ENCODE results near the gene DTWD2.
"Not testable (repeated sequence)": the region's sequence is repeated elsewhere in the genome, so short reads cannot be mapped to it uniquely, and the experiment has no call there.

The DTWD2 gene

GRCh38 chr5:118998861-118999260 lies 10.5 kb upstream of the DTWD2 start:
- not testable (repeated sequence) for H3K9me3 ChIP-seq (ENCODE audit: control insufficient read depth, low read length); H3K27me3 ChIP-seq (ENCODE audit: control insufficient read depth, insufficient read depth, low read length, poor library complexity, severe bottlenecking); H3K27ac ChIP-seq (ENCODE audit: insufficient read depth, low read depth, low read length, poor library complexity, severe bottlenecking); H3K4me1 ChIP-seq (ENCODE audit: control insufficient read depth, insufficient read depth, low read length); H3K36me3 ChIP-seq (ENCODE audit: control insufficient read depth, insufficient read depth, low read length); H3K4me3 ChIP-seq (ENCODE audit: insufficient read depth, low read depth, low read length)
- WGBS, 2 experiments: 93 to 95% methylated on average over 21 to 22 of the region's 24 CpGs

- Histone ChIP-seq H3K4me1 (ENCODE audit: control insufficient read depth, insufficient read depth, low read length) (no peaks in the 10 kb centered on the region), H3K9me3 (ENCODE audit: control insufficient read depth, low read length) (peaks cover 6% of the 10 kb centered on the region), H3K27me3 (ENCODE audit: control insufficient read depth, insufficient read depth, low read length, poor library complexity, severe bottlenecking) (no peaks in the 10 kb centered on the region), H3K36me3 (ENCODE audit: control insufficient read depth, insufficient read depth, low read length) (no peaks in the 10 kb centered on the region), H3K4me3 (ENCODE audit: insufficient read depth, low read depth, low read length) (no peak overlapping the region), H3K27ac (ENCODE audit: insufficient read depth, low read depth, low read length, poor library complexity, severe bottlenecking) (no peak overlapping the region)
- 71 to 100% methylated on average over 1 of the region's 1 CpG for WGBS, 2 experiments
These were observed 7.8 kb upstream of the DTWD2 start for GRCh38 chr5:118996098-118996497.

- no peaks in the 10 kb centered on the region for H3K27me3 ChIP-seq (ENCODE audit: control insufficient read depth, insufficient read depth, low read length, poor library complexity, severe bottlenecking)
- no peaks in the 10 kb centered on the region for H3K36me3 ChIP-seq (ENCODE audit: control insufficient read depth, insufficient read depth, low read length)
- H3K4me3 ChIP-seq (ENCODE audit: insufficient read depth, low read depth, low read length): no peak overlapping the region
- WGBS, 2 experiments: 79 to 81% methylated on average over 2 of the region's 2 CpGs
- H3K9me3 ChIP-seq (ENCODE audit: control insufficient read depth, low read length): peaks cover 3% of the 10 kb centered on the region
- H3K4me1 ChIP-seq (ENCODE audit: control insufficient read depth, insufficient read depth, low read length): no peaks in the 10 kb centered on the region
- no peak overlapping the region for H3K27ac ChIP-seq (ENCODE audit: insufficient read depth, low read depth, low read length, poor library complexity, severe bottlenecking)
These were observed 6.2 kb upstream of the DTWD2 start for GRCh38 chr5:118994595-118994994.

- not testable (repeated sequence) for H3K4me1 ChIP-seq (ENCODE audit: control insufficient read depth, insufficient read depth, low read length); H3K27me3 ChIP-seq (ENCODE audit: control insufficient read depth, insufficient read depth, low read length, poor library complexity, severe bottlenecking); H3K4me3 ChIP-seq (ENCODE audit: insufficient read depth, low read depth, low read length); H3K27ac ChIP-seq (ENCODE audit: insufficient read depth, low read depth, low read length, poor library complexity, severe bottlenecking); H3K9me3 ChIP-seq (ENCODE audit: control insufficient read depth, low read length); H3K36me3 ChIP-seq (ENCODE audit: control insufficient read depth, insufficient read depth, low read length)
These were observed 4.8 kb upstream of the DTWD2 start for GRCh38 chr5:118993118-118993517.

GRCh38 chr5:118992055-118992454 lies 3.7 kb upstream of the DTWD2 start:
- H3K9me3 ChIP-seq (ENCODE audit: control insufficient read depth, low read length); H3K27ac ChIP-seq (ENCODE audit: insufficient read depth, low read depth, low read length, poor library complexity, severe bottlenecking); H3K36me3 ChIP-seq (ENCODE audit: control insufficient read depth, insufficient read depth, low read length); H3K4me1 ChIP-seq (ENCODE audit: control insufficient read depth, insufficient read depth, low read length); H3K27me3 ChIP-seq (ENCODE audit: control insufficient read depth, insufficient read depth, low read length, poor library complexity, severe bottlenecking); H3K4me3 ChIP-seq (ENCODE audit: insufficient read depth, low read depth, low read length): not testable (repeated sequence)
- 83 to 87% methylated on average over 1 to 2 of the region's 3 CpGs for WGBS, 2 experiments

GRCh38 chr5:118990582-118990981 lies 2.2 kb upstream of the DTWD2 start:
- H3K27me3 ChIP-seq (ENCODE audit: control insufficient read depth, insufficient read depth, low read length, poor library complexity, severe bottlenecking): no peaks in the 10 kb centered on the region
- no peaks in the 10 kb centered on the region for H3K4me1 ChIP-seq (ENCODE audit: control insufficient read depth, insufficient read depth, low read length)
- H3K4me3 ChIP-seq (ENCODE audit: insufficient read depth, low read depth, low read length): no peak overlapping the region
- no peaks in the 10 kb centered on the region for H3K9me3 ChIP-seq (ENCODE audit: control insufficient read depth, low read length)
- H3K36me3 ChIP-seq (ENCODE audit: control insufficient read depth, insufficient read depth, low read length): no peaks in the 10 kb centered on the region
- no peak overlapping the region for H3K27ac ChIP-seq (ENCODE audit: insufficient read depth, low read depth, low read length, poor library complexity, severe bottlenecking)
- WGBS, 2 experiments: 84 to 96% methylated on average over 1 of the region's 1 CpG

- Histone ChIP-seq H3K4me3 (ENCODE audit: insufficient read depth, low read depth, low read length) (no peak overlapping the region), H3K27ac (ENCODE audit: insufficient read depth, low read depth, low read length, poor library complexity, severe bottlenecking) (no peak overlapping the region), H3K27me3 (ENCODE audit: control insufficient read depth, insufficient read depth, low read length, poor library complexity, severe bottlenecking) (no peaks in the 10 kb centered on the region), H3K36me3 (ENCODE audit: control insufficient read depth, insufficient read depth, low read length) (no peaks in the 10 kb centered on the region), H3K4me1 (ENCODE audit: control insufficient read depth, insufficient read depth, low read length) (no peaks in the 10 kb centered on the region), H3K9me3 (ENCODE audit: control insufficient read depth, low read length) (no peaks in the 10 kb centered on the region)
- WGBS, 2 experiments: 91 to 94% methylated on average over 6 of the region's 6 CpGs
These were observed 1.5 kb upstream of the DTWD2 start for GRCh38 chr5:118989816-118990215.

- Histone ChIP-seq H3K9me3 (ENCODE audit: control insufficient read depth, low read length) (no peaks in the 10 kb centered on the region), H3K27ac (ENCODE audit: insufficient read depth, low read depth, low read length, poor library complexity, severe bottlenecking) (no peak overlapping the region), H3K36me3 (ENCODE audit: control insufficient read depth, insufficient read depth, low read length) (no peaks in the 10 kb centered on the region), H3K4me3 (ENCODE audit: insufficient read depth, low read depth, low read length) (peak overlapping the region; percentile 78), H3K27me3 (ENCODE audit: control insufficient read depth, insufficient read depth, low read length, poor library complexity, severe bottlenecking) (no peaks in the 10 kb centered on the region), H3K4me1 (ENCODE audit: control insufficient read depth, insufficient read depth, low read length) (no peaks in the 10 kb centered on the region)
- 85 to 90% methylated on average over 9 of the region's 9 CpGs for WGBS, 2 experiments
These were observed 476 bp upstream of the DTWD2 start for GRCh38 chr5:118988866-118989180.

- Histone ChIP-seq H3K36me3 (ENCODE audit: control insufficient read depth, insufficient read depth, low read length) (no peaks in the 10 kb centered on the region), H3K27ac (ENCODE audit: insufficient read depth, low read depth, low read length, poor library complexity, severe bottlenecking) (no peak overlapping the region), H3K9me3 (ENCODE audit: control insufficient read depth, low read length) (no peaks in the 10 kb centered on the region), H3K27me3 (ENCODE audit: control insufficient read depth, insufficient read depth, low read length, poor library complexity, severe bottlenecking) (no peaks in the 10 kb centered on the region), H3K4me1 (ENCODE audit: control insufficient read depth, insufficient read depth, low read length) (no peaks in the 10 kb centered on the region), H3K4me3 (ENCODE audit: insufficient read depth, low read depth, low read length) (no peak overlapping the region)
These were observed 3.7 kb downstream of the DTWD2 start for GRCh38 chr5:118984602-118985001.

GRCh38 chr5:118981783-118982182 lies 6.6 kb downstream of the DTWD2 start:
- no peak overlapping the region for H3K27ac ChIP-seq (ENCODE audit: insufficient read depth, low read depth, low read length, poor library complexity, severe bottlenecking)
- no peaks in the 10 kb centered on the region for H3K9me3 ChIP-seq (ENCODE audit: control insufficient read depth, low read length)
- H3K4me1 ChIP-seq (ENCODE audit: control insufficient read depth, insufficient read depth, low read length): no peaks in the 10 kb centered on the region
- no peaks in the 10 kb centered on the region for H3K27me3 ChIP-seq (ENCODE audit: control insufficient read depth, insufficient read depth, low read length, poor library complexity, severe bottlenecking)
- no peak overlapping the region for H3K4me3 ChIP-seq (ENCODE audit: insufficient read depth, low read depth, low read length)
- no peaks in the 10 kb centered on the region for H3K36me3 ChIP-seq (ENCODE audit: control insufficient read depth, insufficient read depth, low read length)

- no peaks in the 10 kb centered on the region for H3K27me3 ChIP-seq (ENCODE audit: control insufficient read depth, insufficient read depth, low read length, poor library complexity, severe bottlenecking)
- 95% methylated on average over 1 of the region's 1 CpG for WGBS, 2 experiments
- no peaks in the 10 kb centered on the region for H3K36me3 ChIP-seq (ENCODE audit: control insufficient read depth, insufficient read depth, low read length)
- H3K4me3 ChIP-seq (ENCODE audit: insufficient read depth, low read depth, low read length): no peak overlapping the region
- no peaks in the 10 kb centered on the region for H3K4me1 ChIP-seq (ENCODE audit: control insufficient read depth, insufficient read depth, low read length)
- H3K27ac ChIP-seq (ENCODE audit: insufficient read depth, low read depth, low read length, poor library complexity, severe bottlenecking): no peak overlapping the region
- no peaks in the 10 kb centered on the region for H3K9me3 ChIP-seq (ENCODE audit: control insufficient read depth, low read length)
These were observed 7.9 kb downstream of the DTWD2 start for GRCh38 chr5:118980438-118980837.
